Activated CD4-positive, alpha-beta T cell treated with anti-CD3 and anti-CD28 coated beads for 36 hours (primary cell): ENCODE results near the gene VPS8. TPM values are rescaled to one million over a fixed set of nuclear protein-coding genes. Genes with fewer than 3 reads are reported as not detected.

Source experiments
- ATAC-seq: fragments of 200-7000 bp; cut with Tn5 transposase; one replicate; pipeline ENCODE4 v1.10.0; 2021; ENCODE audit warnings: mild to moderate bottlenecking, moderate library complexity
- CTCF ChIA-PET: fragments of 350-600 bp; sonication (Branson Sonifier 250); formaldehyde crosslinking; loops from one replicate; lab custom pipeline; 2021; ENCODE audit warnings: antibody characterized with exemption; lab: Charles Lee
- POLR2A ChIA-PET: fragments of 350-600 bp; sonication (Branson Sonifier 250); formaldehyde crosslinking; loops from one replicate; lab custom pipeline; 2021; ENCODE audit warnings: antibody characterized with exemption, inconsistent platforms; lab: Charles Lee
- DNase-seq: peaks from one replicate; pipeline ENCODE4 v3.0.0-alpha.2; 2020
- H3K27ac Mint-ChIP-seq: one replicate; pipeline ENCODE4 v1.8.0; 2021; ENCODE audit warnings: mixed read lengths
- H3K27me3 Mint-ChIP-seq: one replicate; pipeline ENCODE4 v1.8.0; 2021; ENCODE audit warnings: mixed read lengths
- H3K36me3 Mint-ChIP-seq: one replicate; pipeline ENCODE4 v1.8.0; 2021; ENCODE audit warnings: low read depth, mixed read lengths
- H3K4me1 Mint-ChIP-seq: one replicate; pipeline ENCODE4 v1.8.0; 2021; ENCODE audit warnings: mixed read lengths
- H3K4me3 Mint-ChIP-seq: one replicate; pipeline ENCODE4 v1.8.0; 2021; ENCODE audit warnings: mild to moderate bottlenecking, moderate library complexity, mixed read lengths
- H3K9me3 Mint-ChIP-seq: one replicate; pipeline ENCODE4 v1.8.0; 2021; ENCODE audit warnings: low read depth, mixed read lengths
- intact Hi-C, 2 experiments: fragments of 100-400 bp; cut with DNase I in 1 of 2; cut with micrococcal nuclease in 1 of 2; formaldehyde crosslinking; loops; one replicate each; pipeline versions ENCODE4 v1.14.2 to v1.15.1; 2022 to 2024; cut with DNase I, micrococcal nuclease
- total RNA-seq, 2 experiments: library from RNA; stranded (reverse); gene quantifications; one replicate each; pipeline ENCODE4 v1.2.3, GENCODE V29; 2021

The VPS8 gene
- total RNA-seq, 2 experiments from 2014 or later, result 24.7 to 33.9 TPM

- Mint-ChIP-seq H3K36me3 (no peaks in the 10 kb centered on the region), H3K4me3 (no peak overlapping the region), H3K27me3 (peaks cover 4% of the 10 kb centered on the region), H3K27ac (no peak overlapping the region), H3K9me3 (no peaks in the 10 kb centered on the region), H3K4me1 (no peaks in the 10 kb centered on the region)
- DNase-seq, result no peak
- intact Hi-C loops, result no loop called here
- ChIA-PET CTCF (interaction anchor here (0.5 to 0.9 kb wide), 4 partner anchors 9 to 211 kb away, joined by 3 to 5 read pairs (median 3); no protein-coding TSS in a partner anchor), POLR2A (no interaction called here)
- no peak for ATAC-seq
Measured at GRCh38 chr3:184771301-184772127, 40.5 kb upstream of the VPS8 start.

- ATAC-seq (no peak), DNase-seq (no peak)
- no peaks in the 10 kb centered on the region for H3K36me3 Mint-ChIP-seq
- no peak overlapping the region for H3K27ac Mint-ChIP-seq
- H3K27me3 Mint-ChIP-seq, result peaks cover under 1% of the 10 kb centered on the region
- no peaks in the 10 kb centered on the region for H3K4me1 Mint-ChIP-seq
- ChIA-PET POLR2A (interaction anchor here (0.6 kb wide), 2 partner anchors 95 to 182 kb away, joined by 3 to 5 read pairs; no protein-coding TSS in a partner anchor), CTCF (interaction anchor here (0.7 to 0.9 kb wide), 2 partner anchors 212 to 241 kb away, joined by 3 to 4 read pairs; no protein-coding TSS in a partner anchor)
- no peak overlapping the region for H3K4me3 Mint-ChIP-seq
- intact Hi-C loops, result no loop called here
- H3K9me3 Mint-ChIP-seq, result no peaks in the 10 kb centered on the region
Measured at GRCh38 chr3:184772667-184773272, 39.2 kb upstream of the VPS8 start.

- Mint-ChIP-seq H3K4me1 (no peaks in the 10 kb centered on the region), H3K27ac (no peak overlapping the region), H3K4me3 (no peak overlapping the region), H3K27me3 (peaks cover 5% of the 10 kb centered on the region), H3K9me3 (no peaks in the 10 kb centered on the region), H3K36me3 (no peaks in the 10 kb centered on the region)
- intact Hi-C loops, result no loop called here
- CTCF ChIA-PET, result interaction anchor here (0.7 to 0.9 kb wide), 3 partner anchors 38 to 242 kb away, joined by 3 to 4 read pairs (median 3); partner anchors contain the start of gene VPS8
- POLR2A ChIA-PET, result interaction anchor here (0.6 kb wide), 2 partner anchors 95 to 183 kb away, joined by 3 to 5 read pairs; no protein-coding TSS in a partner anchor
- ATAC-seq (no peak), DNase-seq (no peak)
Measured at GRCh38 chr3:184773283-184774186, 38.4 kb upstream of the VPS8 start.

GRCh38 chr3:184776916-184777315 lies 35.0 kb upstream of the VPS8 start:
- H3K4me1 Mint-ChIP-seq, result no peaks in the 10 kb centered on the region
- DNase-seq (no peak), ATAC-seq (no peak)
- no peak overlapping the region for H3K4me3 Mint-ChIP-seq
- POLR2A ChIA-PET, result interaction anchor here (0.6 kb wide), 1 partner anchor 131 kb away, joined by 5 read pairs; no protein-coding TSS in a partner anchor
- H3K27ac Mint-ChIP-seq, result no peak overlapping the region
- CTCF ChIA-PET, result interaction anchor here (0.7 to 2.6 kb wide), 9 partner anchors 12 to 845 kb away, joined by 3 to 12 read pairs (median 3); no protein-coding TSS in a partner anchor
- H3K9me3 Mint-ChIP-seq, result no peaks in the 10 kb centered on the region
- peaks cover 10% of the 10 kb centered on the region for H3K27me3 Mint-ChIP-seq
- intact Hi-C loops, result loop anchor here (1.0 to 2.0 kb wide), 4 partner anchors 50 to 360 kb away; partner anchors contain the start of gene EPHB3 (in 2 of the 2)
- H3K36me3 Mint-ChIP-seq, result no peaks in the 10 kb centered on the region

- Mint-ChIP-seq H3K27me3 (peaks cover 10% of the 10 kb centered on the region), H3K36me3 (no peaks in the 10 kb centered on the region), H3K9me3 (no peaks in the 10 kb centered on the region), H3K4me1 (no peaks in the 10 kb centered on the region), H3K27ac (no peak overlapping the region), H3K4me3 (no peak overlapping the region)
- POLR2A ChIA-PET, result interaction anchor here (1.6 kb wide), 1 partner anchor 216 kb away, joined by 5 read pairs; the partner anchor contains the start of gene EPHB3
- ATAC-seq (peak; percentile 99), DNase-seq (peak; percentile 91)
- intact Hi-C loops, result loop anchor here (1.0 to 2.0 kb wide), 4 partner anchors 50 to 361 kb away; partner anchors contain the start of gene EPHB3 (in 2 of the 2)
- CTCF ChIA-PET, result interaction anchor here (0.7 to 2.6 kb wide), 23 partner anchors 9 to 846 kb away, joined by 3 to 12 read pairs (median 4); partner anchors contain the start of gene VPS8
Measured at GRCh38 chr3:184777566-184778356, 34.2 kb upstream of the VPS8 start.

GRCh38 chr3:184778426-184779332 lies 33.3 kb upstream of the VPS8 start:
- POLR2A ChIA-PET, result interaction anchor here (1.6 kb wide), 1 partner anchor 217 kb away, joined by 5 read pairs; the partner anchor contains the start of gene EPHB3
- H3K27me3 Mint-ChIP-seq, result peaks cover 13% of the 10 kb centered on the region
- intact Hi-C loops, result no loop called here

GRCh38 chr3:184780981-184781515 lies 30.9 kb upstream of the VPS8 start:
- ChIA-PET CTCF (no interaction called here), POLR2A (no interaction called here)
- Mint-ChIP-seq H3K27ac (no peak overlapping the region), H3K4me3 (no peak overlapping the region), H3K9me3 (no peaks in the 10 kb centered on the region), H3K36me3 (no peaks in the 10 kb centered on the region), H3K4me1 (peaks cover 16% of the 10 kb centered on the region), H3K27me3 (peaks cover 16% of the 10 kb centered on the region)
- intact Hi-C loops, result no loop called here
- no peak for ATAC-seq
- DNase-seq, result no peak

More at GRCh38 chr3:184778426-184779332, 33.3 kb upstream of the VPS8 start:
- Mint-ChIP-seq H3K4me1 (no peaks in the 10 kb centered on the region), H3K36me3 (no peaks in the 10 kb centered on the region), H3K27ac (no peak overlapping the region), H3K4me3 (no peak overlapping the region), H3K9me3 (no peaks in the 10 kb centered on the region)
- DNase-seq, result no peak
- no peak for ATAC-seq
- CTCF ChIA-PET, result interaction anchor here (0.5 to 2.6 kb wide), 25 partner anchors 8 to 407 kb away, joined by 3 to 12 read pairs (median 4); partner anchors contain the start of gene VPS8

GRCh38 chr3:184781801-184782200 lies 30.2 kb upstream of the VPS8 start:
- H3K9me3 Mint-ChIP-seq, result no peaks in the 10 kb centered on the region
- H3K36me3 Mint-ChIP-seq, result no peaks in the 10 kb centered on the region
- H3K27me3 Mint-ChIP-seq, result peaks cover 16% of the 10 kb centered on the region
- DNase-seq (no peak), ATAC-seq (no peak)
- H3K4me1 Mint-ChIP-seq, result peaks cover 23% of the 10 kb centered on the region
- H3K27ac Mint-ChIP-seq, result no peak overlapping the region
- H3K4me3 Mint-ChIP-seq, result no peak overlapping the region
- POLR2A ChIA-PET, result no interaction called here
- CTCF ChIA-PET, result interaction anchor here (0.6 kb wide), 1 partner anchor 225 kb away, joined by 3 read pairs; no protein-coding TSS in a partner anchor
- intact Hi-C loops, result no loop called here

- H3K36me3 Mint-ChIP-seq, result no peaks in the 10 kb centered on the region
- no peak overlapping the region for H3K4me3 Mint-ChIP-seq
- intact Hi-C loops, result no loop called here
- POLR2A ChIA-PET, result interaction anchor here (0.7 kb wide), 1 partner anchor 304 kb away, joined by 3 read pairs; no protein-coding TSS in a partner anchor
- H3K27ac Mint-ChIP-seq, result no peak overlapping the region
- peaks cover 26% of the 10 kb centered on the region for H3K4me1 Mint-ChIP-seq
- no peaks in the 10 kb centered on the region for H3K9me3 Mint-ChIP-seq
- no peak for ATAC-seq
- no peak for DNase-seq
- CTCF ChIA-PET, result interaction anchor here (0.8 kb wide), 2 partner anchors 12 to 222 kb away, joined by 3 read pairs; no protein-coding TSS in a partner anchor
- H3K27me3 Mint-ChIP-seq, result peaks cover 13% of the 10 kb centered on the region
Measured at GRCh38 chr3:184783319-184783718, 28.6 kb upstream of the VPS8 start.
